ENCODE data around the gene NUP54. TPM values are rescaled to one million over a fixed set of nuclear protein-coding genes. Genes with fewer than 3 reads are reported as not detected.

Gene NUP54
- total RNA-seq, 1 experiment from 2014 or later, result 45.9 TPM

GRCh38 chr4:76117536-76117935, 30.7 kb downstream of the NUP54 start:
- intact Hi-C loops (cut with micrococcal nuclease; ENCODE audit: unreplicated experiment), result no loop called here
- BruUV-seq (replicated peaks), result no TSS peak
- no peak for DNase-seq (ENCODE audit: low spot score)
- TF ChIP-seq, protein P1, sequence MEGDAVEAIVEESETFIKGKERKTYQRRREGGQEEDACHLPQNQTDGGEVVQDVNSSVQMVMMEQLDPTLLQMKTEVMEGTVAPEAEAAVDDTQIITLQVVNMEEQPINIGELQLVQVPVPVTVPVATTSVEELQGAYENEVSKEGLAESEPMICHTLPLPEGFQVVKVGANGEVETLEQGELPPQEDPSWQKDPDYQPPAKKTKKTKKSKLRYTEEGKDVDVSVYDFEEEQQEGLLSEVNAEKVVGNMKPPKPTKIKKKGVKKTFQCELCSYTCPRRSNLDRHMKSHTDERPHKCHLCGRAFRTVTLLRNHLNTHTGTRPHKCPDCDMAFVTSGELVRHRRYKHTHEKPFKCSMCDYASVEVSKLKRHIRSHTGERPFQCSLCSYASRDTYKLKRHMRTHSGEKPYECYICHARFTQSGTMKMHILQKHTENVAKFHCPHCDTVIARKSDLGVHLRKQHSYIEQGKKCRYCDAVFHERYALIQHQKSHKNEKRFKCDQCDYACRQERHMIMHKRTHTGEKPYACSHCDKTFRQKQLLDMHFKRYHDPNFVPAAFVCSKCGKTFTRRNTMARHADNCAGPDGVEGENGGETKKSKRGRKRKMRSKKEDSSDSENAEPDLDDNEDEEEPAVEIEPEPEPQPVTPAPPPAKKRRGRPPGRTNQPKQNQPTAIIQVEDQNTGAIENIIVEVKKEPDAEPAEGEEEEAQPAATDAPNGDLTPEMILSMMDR (conservative IDR thresholded peaks at IDR 0.05; ENCODE audit: low read depth, low read length), result no peak
- TF ChIP-seq EZH2 (IDR thresholded peaks at IDR 0.05; ENCODE audit: borderline replicate concordance, low read depth, low read length, poor library complexity, severe bottlenecking), result no peak
- H3K4me1 ChIP-seq (ENCODE audit: insufficient read depth, low read length, poor library complexity, severe bottlenecking), result no peaks in the 10 kb centered on the region
- H3K36me3 ChIP-seq (ENCODE audit: insufficient read depth, low read length, poor library complexity, severe bottlenecking), result peaks cover 35% of the 10 kb centered on the region
- no peaks in the 10 kb centered on the region for H3K9me3 ChIP-seq (ENCODE audit: low read depth, low read length, poor library complexity, severe bottlenecking)
- no peak overlapping the region for H3K27ac ChIP-seq (ENCODE audit: low read depth, low read length, poor library complexity, severe bottlenecking)
- POLR2A ChIA-PET (ENCODE audit: low non-redundant PET), result no interaction called here
- no peak overlapping the region for H3K4me3 ChIP-seq (ENCODE audit: low read depth, low read length, poor library complexity, severe bottlenecking)
- CTCF ChIA-PET, result no interaction called here
- no peaks in the 10 kb centered on the region for H3K27me3 ChIP-seq (replicated peaks; ENCODE audit: insufficient read depth, low read depth, low read length, poor library complexity)

GRCh38 chr4:76116821-76117220, 31.4 kb downstream of the NUP54 start:
- H3K4me1 ChIP-seq (ENCODE audit: insufficient read depth, low read length, poor library complexity, severe bottlenecking), result no peaks in the 10 kb centered on the region
- DNase-seq (ENCODE audit: low spot score), result no peak
- TF ChIP-seq, protein P1 (conservative IDR thresholded peaks at IDR 0.05; ENCODE audit: low read depth, low read length), result no peak
- TF ChIP-seq EZH2 (IDR thresholded peaks at IDR 0.05; ENCODE audit: borderline replicate concordance, low read depth, low read length, poor library complexity, severe bottlenecking), result no peak
- no TSS peak for BruUV-seq (replicated peaks)
- no peak overlapping the region for H3K4me3 ChIP-seq (ENCODE audit: low read depth, low read length, poor library complexity, severe bottlenecking)
- H3K36me3 ChIP-seq (ENCODE audit: insufficient read depth, low read length, poor library complexity, severe bottlenecking), result peaks cover 28% of the 10 kb centered on the region
- H3K27ac ChIP-seq (ENCODE audit: low read depth, low read length, poor library complexity, severe bottlenecking), result no peak overlapping the region
- ChIA-PET POLR2A (ENCODE audit: low non-redundant PET) (no interaction called here), CTCF (no interaction called here)
- H3K9me3 ChIP-seq (ENCODE audit: low read depth, low read length, poor library complexity, severe bottlenecking), result no peaks in the 10 kb centered on the region
- no peaks in the 10 kb centered on the region for H3K27me3 ChIP-seq (replicated peaks; ENCODE audit: insufficient read depth, low read depth, low read length, poor library complexity)
- intact Hi-C loops (cut with micrococcal nuclease; ENCODE audit: unreplicated experiment), result no loop called here

DNA sequence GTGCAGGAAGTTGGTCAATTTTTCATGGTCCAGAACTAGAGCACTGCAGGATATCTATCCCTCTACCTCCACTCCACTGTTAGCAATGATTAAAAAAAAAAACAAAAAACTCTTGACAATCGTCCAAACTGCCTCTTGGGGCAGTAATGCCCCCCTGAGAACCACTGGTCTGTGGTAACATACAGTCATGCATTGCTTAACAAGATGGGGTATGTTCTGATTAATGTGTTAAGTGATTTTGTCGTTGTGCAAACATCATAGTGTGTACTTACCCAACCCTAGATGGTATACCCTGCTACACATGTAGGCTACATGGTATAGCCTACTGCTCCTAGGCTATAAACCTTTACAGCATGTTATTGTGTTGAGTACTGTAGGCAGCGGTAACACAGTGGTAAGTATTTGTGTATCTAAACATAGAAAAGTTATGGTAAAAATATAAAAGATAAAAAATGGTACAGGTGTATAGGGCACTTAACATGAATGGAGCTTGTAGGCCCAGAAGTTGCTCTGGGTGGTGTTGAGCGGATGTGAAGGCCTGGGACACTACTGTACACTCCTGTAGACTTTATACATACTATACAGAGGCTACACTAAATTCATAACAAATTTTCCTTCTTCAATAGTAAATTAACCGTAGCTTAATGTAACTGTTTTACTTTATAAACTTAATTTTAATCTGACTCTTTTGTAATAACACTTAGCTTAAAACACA, 39.6 kb downstream of the NUP54 start:
- ChIA-PET POLR2A (ENCODE audit: low non-redundant PET) (no interaction called here), CTCF (no interaction called here)
- peak; percentile 2 for DNase-seq (ENCODE audit: low spot score)
- no peaks in the 10 kb centered on the region for H3K9me3 ChIP-seq (ENCODE audit: low read depth, low read length, poor library complexity, severe bottlenecking)
- intact Hi-C loops (cut with micrococcal nuclease; ENCODE audit: unreplicated experiment), result no loop called here
- no peak overlapping the region for H3K4me3 ChIP-seq (ENCODE audit: low read depth, low read length, poor library complexity, severe bottlenecking)
- TF ChIP-seq, protein P1 (conservative IDR thresholded peaks at IDR 0.05; ENCODE audit: low read depth, low read length), result no peak
- TF ChIP-seq EZH2 (IDR thresholded peaks at IDR 0.05; ENCODE audit: borderline replicate concordance, low read depth, low read length, poor library complexity, severe bottlenecking), result no peak
- BruUV-seq (replicated peaks), result no TSS peak
- no peak overlapping the region for H3K27ac ChIP-seq (ENCODE audit: low read depth, low read length, poor library complexity, severe bottlenecking)
- no peaks in the 10 kb centered on the region for H3K36me3 ChIP-seq (ENCODE audit: insufficient read depth, low read length, poor library complexity, severe bottlenecking)
- H3K27me3 ChIP-seq (replicated peaks; ENCODE audit: insufficient read depth, low read depth, low read length, poor library complexity), result no peaks in the 10 kb centered on the region
- no peaks in the 10 kb centered on the region for H3K4me1 ChIP-seq (ENCODE audit: insufficient read depth, low read length, poor library complexity, severe bottlenecking)

All from A673 (cell line).